ENCODE results near the gene CAPN5. TPM values are rescaled to one million over a fixed set of nuclear protein-coding genes. Genes with fewer than 3 reads are reported as not detected.

CAPN5 gene
- total RNA-seq, 1 donor, result 1.4 TPM

GRCh38 chr11:77153276-77154185 lies 86.8 kb downstream of the CAPN5 start:
- Histone ChIP-seq H3K4me3 (ENCODE audit: low read length) (no peak overlapping the region), H3K9me3 (ENCODE audit: low read depth, low read length) (no peaks in the 10 kb centered on the region), H3K4me1 (ENCODE audit: insufficient read depth, low read length) (peaks cover 24% of the 10 kb centered on the region), H3K27me3 (ENCODE audit: insufficient read depth, low read length) (no peaks in the 10 kb centered on the region)

GRCh38 chr11:77154381-77155081 lies 87.8 kb downstream of the CAPN5 start:
- H3K4me3 ChIP-seq (ENCODE audit: low read length), result no peak overlapping the region
- peaks cover 24% of the 10 kb centered on the region for H3K4me1 ChIP-seq (ENCODE audit: insufficient read depth, low read length)
- H3K9me3 ChIP-seq (ENCODE audit: low read depth, low read length), result no peaks in the 10 kb centered on the region
- no peaks in the 10 kb centered on the region for H3K27me3 ChIP-seq (ENCODE audit: insufficient read depth, low read length)

- Histone ChIP-seq H3K4me3 (ENCODE audit: low read length) (no peak overlapping the region), H3K4me1 (ENCODE audit: insufficient read depth, low read length) (peaks cover 24% of the 10 kb centered on the region), H3K9me3 (ENCODE audit: low read depth, low read length) (no peaks in the 10 kb centered on the region), H3K27me3 (ENCODE audit: insufficient read depth, low read length) (no peaks in the 10 kb centered on the region)
These were observed 88.3 kb downstream of the CAPN5 start for GRCh38 chr11:77155082-77155475.

- Histone ChIP-seq H3K27me3 (ENCODE audit: insufficient read depth, low read length) (no peaks in the 10 kb centered on the region), H3K4me3 (ENCODE audit: low read length) (no peak overlapping the region), H3K9me3 (ENCODE audit: low read depth, low read length) (no peaks in the 10 kb centered on the region), H3K4me1 (ENCODE audit: insufficient read depth, low read length) (peaks cover 24% of the 10 kb centered on the region)
These were observed 88.9 kb downstream of the CAPN5 start for GRCh38 chr11:77155556-77156130.

- H3K9me3 ChIP-seq (ENCODE audit: low read depth, low read length), result no peaks in the 10 kb centered on the region
- H3K27me3 ChIP-seq (ENCODE audit: insufficient read depth, low read length), result no peaks in the 10 kb centered on the region
- H3K4me1 ChIP-seq (ENCODE audit: insufficient read depth, low read length), result peaks cover 23% of the 10 kb centered on the region
- H3K4me3 ChIP-seq (ENCODE audit: low read length), result no peak overlapping the region
These were observed 89.8 kb downstream of the CAPN5 start for GRCh38 chr11:77156396-77157195.

GRCh38 chr11:77158041-77158695 lies 91.4 kb downstream of the CAPN5 start:
- Histone ChIP-seq H3K4me3 (ENCODE audit: low read length) (no peak overlapping the region), H3K4me1 (ENCODE audit: insufficient read depth, low read length) (peaks cover 7% of the 10 kb centered on the region), H3K27me3 (ENCODE audit: insufficient read depth, low read length) (no peaks in the 10 kb centered on the region), H3K9me3 (ENCODE audit: low read depth, low read length) (no peaks in the 10 kb centered on the region)

GRCh38 chr11:77159219-77159936 lies 92.6 kb downstream of the CAPN5 start:
- Histone ChIP-seq H3K4me3 (ENCODE audit: low read length) (no peak overlapping the region), H3K27me3 (ENCODE audit: insufficient read depth, low read length) (no peaks in the 10 kb centered on the region), H3K9me3 (ENCODE audit: low read depth, low read length) (no peaks in the 10 kb centered on the region), H3K4me1 (ENCODE audit: insufficient read depth, low read length) (no peaks in the 10 kb centered on the region)

GRCh38 chr11:77159937-77160495 lies 93.2 kb downstream of the CAPN5 start:
- H3K9me3 ChIP-seq (ENCODE audit: low read depth, low read length), result no peaks in the 10 kb centered on the region
- no peak overlapping the region for H3K4me3 ChIP-seq (ENCODE audit: low read length)
- no peaks in the 10 kb centered on the region for H3K4me1 ChIP-seq (ENCODE audit: insufficient read depth, low read length)
- no peaks in the 10 kb centered on the region for H3K27me3 ChIP-seq (ENCODE audit: insufficient read depth, low read length)

GRCh38 chr11:77163271-77163670 lies 96.5 kb downstream of the CAPN5 start:
- Histone ChIP-seq H3K4me1 (ENCODE audit: insufficient read depth, low read length) (no peaks in the 10 kb centered on the region), H3K27me3 (ENCODE audit: insufficient read depth, low read length) (no peaks in the 10 kb centered on the region), H3K9me3 (ENCODE audit: low read depth, low read length) (no peaks in the 10 kb centered on the region), H3K4me3 (ENCODE audit: low read length) (no peak overlapping the region)

- Histone ChIP-seq H3K27me3 (ENCODE audit: insufficient read depth, low read length) (no peaks in the 10 kb centered on the region), H3K9me3 (ENCODE audit: low read depth, low read length) (no peaks in the 10 kb centered on the region), H3K4me1 (ENCODE audit: insufficient read depth, low read length) (no peaks in the 10 kb centered on the region), H3K4me3 (ENCODE audit: low read length) (no peak overlapping the region)
These were observed 98.3 kb downstream of the CAPN5 start for GRCh38 chr11:77165066-77165465.

GRCh38 chr11:77166021-77166420 lies 99.2 kb downstream of the CAPN5 start:
- Histone ChIP-seq H3K27me3 (ENCODE audit: insufficient read depth, low read length) (no peaks in the 10 kb centered on the region), H3K4me1 (ENCODE audit: insufficient read depth, low read length) (no peaks in the 10 kb centered on the region), H3K4me3 (ENCODE audit: low read length) (no peak overlapping the region), H3K9me3 (ENCODE audit: low read depth, low read length) (no peaks in the 10 kb centered on the region)

- Histone ChIP-seq H3K4me1 (ENCODE audit: insufficient read depth, low read length) (no peaks in the 10 kb centered on the region), H3K9me3 (ENCODE audit: low read depth, low read length) (no peaks in the 10 kb centered on the region), H3K4me3 (ENCODE audit: low read length) (no peak overlapping the region), H3K27me3 (ENCODE audit: insufficient read depth, low read length) (no peaks in the 10 kb centered on the region)
These were observed 100.4 kb downstream of the CAPN5 start for GRCh38 chr11:77167111-77167626.

GRCh38 chr11:77167791-77168190 lies 101.0 kb downstream of the CAPN5 start:
- H3K27me3 ChIP-seq (ENCODE audit: insufficient read depth, low read length), result no peaks in the 10 kb centered on the region
- no peaks in the 10 kb centered on the region for H3K9me3 ChIP-seq (ENCODE audit: low read depth, low read length)
- H3K4me3 ChIP-seq (ENCODE audit: low read length), result no peak overlapping the region
- H3K4me1 ChIP-seq (ENCODE audit: insufficient read depth, low read length), result no peaks in the 10 kb centered on the region
